SH-SY5Y (cell line): ENCODE measurements around the gene RPL3.

Experiments
- GATA2 ChIP-seq: IDR thresholded peaks from 2 replicates; pipeline ENCODE4 v1.6.1; 2011; ENCODE audit warnings: mild to moderate bottlenecking, low read depth, low read length
- GATA3 ChIP-seq: IDR thresholded peaks from 2 replicates; pipeline ENCODE4 v1.6.1; 2011; ENCODE audit warnings: low read depth, mild to moderate bottlenecking, low read length, moderate library complexity

DNA sequence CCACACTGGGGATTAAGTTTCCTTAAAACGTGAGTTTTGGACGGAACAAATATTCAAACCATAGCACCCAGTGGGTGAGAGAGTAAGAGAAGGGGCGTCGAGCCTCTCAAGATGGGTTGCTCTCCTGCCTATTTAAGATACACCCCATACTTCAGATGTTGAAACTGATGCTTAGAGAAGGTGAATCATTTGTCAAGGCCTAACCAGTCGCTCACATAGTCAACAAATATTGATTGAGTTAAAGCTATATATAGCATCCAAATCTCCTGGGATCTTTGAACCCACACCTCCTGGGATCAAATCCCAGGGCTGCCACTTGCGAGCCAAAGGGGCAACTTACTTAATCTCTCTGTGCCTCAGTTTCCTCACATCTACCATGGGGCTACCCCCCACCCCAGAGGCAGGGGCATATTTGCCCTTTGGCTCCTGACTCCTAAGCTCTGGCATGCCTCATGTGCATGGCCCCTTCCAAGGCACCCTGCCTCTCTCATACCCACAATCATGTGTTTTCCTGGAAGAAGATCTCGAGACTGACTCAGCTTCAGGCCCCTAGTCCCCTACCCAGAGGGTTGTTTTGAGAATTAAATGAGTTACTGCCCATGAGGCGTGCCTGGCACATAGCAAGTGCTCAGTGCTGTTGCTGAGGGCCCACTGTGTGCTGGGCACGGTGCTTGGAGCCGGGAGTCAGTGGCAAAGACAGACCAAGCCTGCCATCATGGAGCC is 55.6 kb downstream of the RPL3 start:
- no peak for TF ChIP-seq GATA2
- no peak for TF ChIP-seq GATA3
